HG03575 (cell line): ENCODE results near the gene C19orf12.

ENCODE experiments used
- ATAC-seq: cut with Tn5 transposase; IDR thresholded peaks from one replicate; pipeline ENCODE4 v1.9.1; 2021; ENCODE audit not compliant: unreplicated experiment, insufficient number of reproducible peaks, low FRiP score; ENCODE audit errors: extremely low read depth

Gene C19orf12

DNA sequence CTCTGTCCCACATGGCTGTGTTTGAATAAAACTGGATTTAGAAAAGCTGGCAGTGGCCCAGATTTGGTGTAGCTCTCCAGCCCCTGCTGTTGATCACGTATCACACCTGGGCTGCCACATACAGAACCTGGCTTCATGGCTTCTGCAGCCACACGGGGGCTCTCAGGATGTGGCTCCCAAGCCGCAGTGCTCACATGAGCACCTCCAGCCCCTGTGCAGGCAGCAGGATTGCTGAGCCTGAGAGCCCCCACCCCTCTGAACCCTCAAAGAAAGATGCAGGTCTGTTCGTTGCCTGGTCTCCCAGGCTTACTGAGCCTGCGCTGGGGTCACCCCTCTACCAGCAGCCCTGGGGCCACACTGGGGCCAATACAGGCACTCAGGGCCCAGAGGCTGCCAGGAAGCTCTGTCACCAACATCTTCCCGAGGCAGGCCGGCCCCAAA is 47.1 kb downstream of the C19orf12 start:
- no peak for ATAC-seq

DNA sequence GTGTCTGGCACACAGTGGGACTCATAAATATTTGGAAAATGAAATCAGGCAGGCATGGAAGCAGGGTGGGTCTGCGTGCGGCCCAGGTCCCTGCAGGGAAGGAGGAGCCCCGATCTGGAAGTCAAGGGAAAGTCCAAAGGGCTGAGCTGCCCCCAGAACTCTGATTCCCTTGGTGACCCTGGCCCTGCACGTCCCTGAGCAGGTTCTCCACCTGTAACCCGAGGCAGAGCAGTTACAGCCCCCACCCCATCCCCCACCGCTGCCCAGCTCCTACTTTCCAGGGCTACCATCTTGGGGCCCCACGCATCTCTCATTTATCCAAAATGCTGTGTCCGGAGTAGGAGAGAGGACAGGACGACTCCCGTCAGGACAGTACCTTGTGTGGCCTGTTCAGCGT is 47.7 kb downstream of the C19orf12 start:
- ATAC-seq, result no peak

DNA sequence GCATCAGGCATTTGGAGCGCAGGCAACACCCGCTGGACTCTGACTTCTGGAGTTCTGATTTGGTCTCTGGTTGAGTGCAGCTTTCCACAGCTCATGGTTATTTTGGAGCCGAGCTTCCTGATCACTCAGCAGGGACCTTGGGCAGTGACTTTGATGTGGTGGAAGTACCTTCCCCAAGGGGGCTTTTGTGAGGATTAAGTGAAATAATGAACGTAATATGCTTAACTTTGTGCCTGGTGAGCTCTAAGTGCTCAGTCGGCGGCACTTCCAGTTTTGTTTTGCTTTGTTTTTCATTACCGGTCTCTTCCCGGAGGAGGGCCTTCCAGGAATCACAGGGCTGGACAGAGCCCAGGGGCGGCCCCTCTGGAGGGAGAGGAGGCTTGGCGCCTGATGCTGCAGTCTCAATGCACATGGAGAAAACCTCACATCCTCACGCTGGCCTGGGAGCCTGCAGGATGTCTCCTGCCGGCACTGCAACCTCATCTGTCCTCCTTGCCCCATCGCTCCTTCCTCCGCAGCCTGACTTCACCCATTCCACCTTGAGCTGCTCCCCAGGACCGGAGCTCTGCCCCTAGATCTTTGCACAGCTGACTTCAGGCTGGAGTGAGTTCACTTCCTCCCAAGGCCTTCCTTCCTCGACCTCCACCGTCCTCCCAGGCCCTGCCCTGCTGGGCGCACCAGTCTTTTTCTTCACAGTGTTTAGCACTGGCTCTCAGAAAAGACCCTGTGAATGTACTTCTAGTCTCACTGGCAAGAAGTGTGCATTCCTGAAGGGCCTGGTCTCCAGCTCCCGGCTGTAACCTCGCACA is 48.3 kb downstream of the C19orf12 start:
- no peak for ATAC-seq

DNA sequence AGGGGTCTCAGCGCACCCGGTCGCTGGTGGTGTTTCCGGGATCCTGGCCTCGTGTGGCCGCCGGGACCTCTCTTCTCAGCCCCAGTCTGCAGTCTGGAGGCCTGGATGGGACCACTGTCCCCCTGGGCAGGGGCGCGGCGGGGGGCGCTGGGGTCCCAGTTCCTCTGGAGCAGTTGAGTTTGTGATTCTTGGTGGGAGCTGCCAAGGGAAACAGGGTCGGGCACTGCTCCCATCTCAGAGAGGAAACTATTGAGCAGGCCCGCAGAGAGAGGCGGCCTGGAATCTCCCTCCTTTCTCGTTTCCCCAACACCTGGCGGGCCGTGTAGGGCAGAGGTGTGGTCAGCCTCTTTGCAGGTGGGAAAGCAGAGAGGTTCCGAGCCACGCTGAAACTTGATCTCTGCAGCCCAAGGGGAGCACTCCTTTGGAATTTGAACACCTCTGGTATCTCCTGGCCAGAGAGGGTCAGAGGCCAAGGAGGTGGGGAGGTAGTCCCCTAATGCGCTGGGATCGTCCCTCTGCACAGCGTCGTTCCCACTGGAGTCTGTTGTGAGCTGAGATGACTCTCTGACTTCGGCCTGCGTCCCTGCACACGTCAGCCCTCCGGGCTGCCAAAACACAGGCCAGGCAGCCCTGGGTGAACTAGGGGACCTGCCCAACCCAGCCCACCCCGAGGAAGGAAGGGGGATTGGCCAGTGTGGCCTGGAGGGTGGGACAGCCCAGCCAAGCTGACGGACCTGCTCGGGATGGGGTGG is 49.1 kb downstream of the C19orf12 start:
- ATAC-seq, result no peak

DNA sequence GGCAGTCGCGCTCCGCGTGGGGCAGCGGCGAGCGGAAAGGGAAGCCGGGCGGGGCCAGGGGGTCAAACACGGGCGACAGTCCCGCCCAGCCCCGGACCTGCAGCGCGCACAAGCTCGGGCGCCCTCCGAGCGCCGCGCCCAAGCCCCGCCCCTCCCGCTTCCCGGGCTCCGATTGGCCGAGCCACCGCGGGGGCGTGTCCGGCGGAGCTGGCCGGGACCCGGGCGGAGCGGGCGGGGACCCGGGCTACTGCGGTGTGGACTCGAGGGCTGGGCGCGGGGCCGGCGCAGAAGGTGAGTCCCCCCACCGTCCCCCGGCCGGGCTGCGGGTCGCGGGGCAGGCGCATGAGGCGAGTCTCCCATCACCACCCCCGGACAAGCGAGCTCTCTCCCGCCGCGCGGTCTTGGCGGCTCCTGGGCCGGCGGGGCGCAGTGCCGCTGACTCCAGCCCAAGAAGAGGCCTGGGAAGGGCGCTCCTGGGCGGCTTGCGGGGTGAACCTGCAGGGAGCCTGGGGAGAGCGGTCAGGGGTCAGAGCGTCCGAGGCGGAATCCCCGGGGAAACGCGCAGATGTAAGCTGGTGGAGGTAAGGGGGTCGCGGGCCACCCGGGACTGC is 49.7 kb downstream of the C19orf12 start, which contains the start of gene PLEKHF1:
Gene PLEKHF1, plus strand, starts transcription at position 247 of the 611 bp plus-strand sequence. CDS start 8,379 bp downstream, outside the sequence.
- ATAC-seq, result peak; percentile 28

DNA sequence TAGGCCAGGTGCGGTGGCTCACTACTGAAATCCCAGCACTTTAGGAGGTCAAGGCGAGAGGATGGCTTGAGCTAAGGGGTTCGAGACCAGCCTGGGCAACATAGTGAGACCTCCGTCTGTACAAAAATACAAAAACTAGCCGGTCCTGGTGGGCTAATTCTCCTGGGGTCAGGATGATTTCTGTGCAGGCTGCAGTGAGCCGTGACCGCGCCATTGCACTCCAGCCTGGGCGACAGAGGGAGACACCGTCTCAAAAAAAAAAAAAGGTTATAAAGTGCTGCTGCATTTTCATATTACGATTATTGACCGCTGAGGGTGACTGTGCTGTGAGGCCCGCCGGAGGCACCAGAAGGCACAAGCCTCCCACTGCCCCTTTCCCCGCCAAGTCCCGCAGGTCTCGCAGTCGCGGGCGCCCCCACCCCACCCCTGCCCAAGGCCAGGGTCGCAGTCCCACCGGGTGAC is 50.3 kb downstream of the C19orf12 start:
- ATAC-seq, result peak; percentile 12

DNA sequence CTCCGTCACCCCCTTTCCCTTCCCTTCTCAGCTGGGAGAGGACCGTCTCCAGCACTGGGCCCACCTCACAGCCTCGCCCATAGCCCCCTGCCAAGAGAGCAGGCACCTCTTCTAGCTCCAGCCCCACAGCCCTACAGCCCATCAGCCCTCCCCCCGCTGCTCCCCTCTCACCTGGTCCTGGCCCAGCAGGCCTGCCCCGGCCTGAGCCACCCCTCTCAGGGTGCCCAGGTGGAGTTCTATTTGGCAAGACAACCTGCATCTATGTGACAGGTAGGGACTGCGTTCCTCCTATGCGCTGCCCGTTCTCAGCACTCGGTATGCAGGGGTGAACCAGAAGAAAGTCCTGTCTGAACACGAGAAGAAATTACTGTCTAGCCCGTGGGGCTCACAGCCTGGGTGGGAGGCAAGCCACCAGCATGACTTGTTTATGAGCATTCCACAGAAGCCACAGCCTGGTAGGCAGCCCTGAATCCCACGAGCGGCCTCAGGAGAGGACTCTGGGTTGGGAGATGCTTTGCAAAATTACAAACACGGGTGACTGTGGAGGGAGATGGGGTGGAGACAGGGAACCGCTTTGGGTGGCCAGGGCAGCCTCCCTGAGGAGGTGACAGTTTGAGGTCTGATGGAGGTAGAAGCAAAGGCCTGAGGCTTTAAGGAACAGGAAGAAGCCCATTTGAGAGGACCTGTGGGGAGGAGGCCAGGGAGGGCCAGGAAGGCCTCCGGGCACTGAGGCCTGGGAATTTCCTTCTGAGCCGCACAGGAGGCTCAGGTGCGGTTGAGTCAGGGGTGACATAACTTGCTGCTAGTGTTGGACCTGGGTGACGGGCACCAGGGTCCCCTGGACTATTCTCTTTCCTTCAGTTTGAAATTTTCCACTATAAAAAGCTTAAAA is 51.0 kb downstream of the C19orf12 start:
- no peak for ATAC-seq

DNA sequence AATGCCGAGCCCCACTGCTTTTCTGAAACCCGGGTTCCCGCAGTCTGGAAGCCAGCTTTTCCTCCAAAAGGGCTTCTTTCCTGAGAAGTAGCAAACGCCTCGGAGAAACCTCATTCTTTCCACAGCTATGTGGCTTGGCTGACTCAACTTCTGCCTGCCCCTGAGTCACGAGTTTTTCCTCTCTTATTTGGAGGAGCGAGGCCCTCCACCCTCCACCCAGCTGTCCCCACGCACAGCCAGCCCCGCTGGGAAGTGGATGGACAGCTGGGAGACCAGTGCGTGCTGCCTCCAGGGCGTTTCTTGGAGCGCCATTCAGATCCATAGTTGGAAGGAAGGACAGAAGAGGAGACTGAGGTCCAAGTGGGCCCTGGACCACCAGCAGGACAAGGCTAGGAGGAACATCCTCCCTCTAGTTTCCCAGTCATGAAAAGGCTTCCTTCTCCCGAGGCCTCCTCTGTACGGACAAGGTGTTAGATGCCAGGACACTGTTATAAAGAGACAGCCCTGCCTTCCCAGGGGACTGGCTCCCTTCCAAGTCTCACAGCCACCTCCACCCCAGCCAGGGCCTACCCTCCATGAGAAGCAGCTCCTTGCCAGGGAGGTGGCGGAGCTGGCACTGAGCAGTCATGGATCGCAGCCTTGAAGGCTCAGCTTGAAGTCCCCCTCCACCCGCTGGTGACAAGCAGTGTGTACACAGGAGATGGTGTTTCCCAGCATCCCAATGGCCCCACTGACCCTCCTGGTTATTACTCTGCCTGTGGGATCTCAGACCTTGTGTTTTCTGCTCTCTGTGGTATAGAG is 52.3 kb downstream of the C19orf12 start:
- ATAC-seq, result no peak

DNA sequence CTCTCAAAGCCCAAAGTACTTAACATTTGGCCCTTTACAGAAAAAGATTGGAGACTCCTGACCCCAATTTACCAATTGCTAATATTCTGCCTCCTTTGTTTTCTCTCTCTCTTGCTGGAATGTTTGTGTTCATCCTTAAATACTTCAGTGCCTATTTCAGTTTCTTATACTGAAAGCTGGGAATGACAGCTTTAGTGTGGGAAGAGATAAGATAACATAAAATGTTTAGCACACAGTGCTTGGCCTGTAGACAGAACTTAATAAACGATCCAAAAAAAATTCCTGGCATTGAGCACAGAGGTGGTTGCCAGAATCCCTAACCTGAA is 52.8 kb downstream of the C19orf12 start:
- no peak for ATAC-seq

DNA sequence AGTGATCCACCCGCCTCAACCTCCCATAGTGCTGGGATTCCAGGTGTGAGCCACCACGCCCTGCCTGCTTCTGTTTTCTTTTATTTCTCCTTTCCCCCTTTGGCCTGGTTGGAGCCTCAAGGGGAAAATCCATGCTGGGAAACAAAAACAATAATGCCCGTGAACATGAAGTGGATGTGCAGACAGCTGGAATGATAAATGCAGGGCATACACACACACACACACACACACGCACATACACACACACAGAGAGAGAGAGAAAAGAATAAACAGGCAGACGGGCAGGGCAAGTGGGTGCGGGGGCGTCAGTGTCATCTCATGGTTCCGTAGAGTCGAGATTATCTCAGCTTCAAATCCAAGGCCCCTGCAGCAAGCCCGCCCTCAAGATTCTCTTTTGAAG is 54.2 kb downstream of the C19orf12 start:
- no peak for ATAC-seq

DNA sequence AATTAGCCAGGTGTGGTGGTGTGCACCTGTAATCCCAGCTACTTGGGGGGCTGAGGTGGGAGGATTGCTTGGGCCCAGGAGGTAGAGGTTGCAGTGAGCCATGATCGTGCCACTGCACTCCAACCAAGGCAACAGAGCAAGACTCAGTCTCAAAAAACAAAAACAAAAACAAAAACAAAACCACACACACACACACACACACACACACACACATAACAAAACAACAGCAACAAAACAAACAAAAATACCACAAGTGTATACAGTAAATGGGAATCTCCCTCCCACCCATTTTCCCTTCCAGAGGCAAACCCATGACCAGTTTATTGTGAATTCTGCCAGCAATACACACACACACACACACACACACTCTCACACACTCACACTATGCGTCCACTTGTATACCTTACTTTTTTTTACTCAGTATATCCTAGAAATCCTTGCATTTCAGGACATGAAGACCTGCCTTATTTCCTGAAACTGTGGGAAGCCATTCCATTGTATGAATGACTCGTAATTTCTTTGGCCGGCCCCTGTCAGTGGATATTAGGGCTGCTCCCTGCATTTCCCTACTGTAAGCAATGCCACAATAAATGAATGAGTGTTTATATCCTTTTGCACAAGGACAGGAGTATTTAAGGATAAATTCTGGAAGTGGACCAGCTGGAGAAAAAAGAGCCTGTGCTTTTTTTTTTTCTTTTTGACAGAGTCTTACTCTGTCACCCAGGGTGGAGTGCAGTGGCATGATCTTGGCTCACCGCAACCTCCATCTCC is 56.7 kb downstream of the C19orf12 start:
- ATAC-seq, result no peak

DNA sequence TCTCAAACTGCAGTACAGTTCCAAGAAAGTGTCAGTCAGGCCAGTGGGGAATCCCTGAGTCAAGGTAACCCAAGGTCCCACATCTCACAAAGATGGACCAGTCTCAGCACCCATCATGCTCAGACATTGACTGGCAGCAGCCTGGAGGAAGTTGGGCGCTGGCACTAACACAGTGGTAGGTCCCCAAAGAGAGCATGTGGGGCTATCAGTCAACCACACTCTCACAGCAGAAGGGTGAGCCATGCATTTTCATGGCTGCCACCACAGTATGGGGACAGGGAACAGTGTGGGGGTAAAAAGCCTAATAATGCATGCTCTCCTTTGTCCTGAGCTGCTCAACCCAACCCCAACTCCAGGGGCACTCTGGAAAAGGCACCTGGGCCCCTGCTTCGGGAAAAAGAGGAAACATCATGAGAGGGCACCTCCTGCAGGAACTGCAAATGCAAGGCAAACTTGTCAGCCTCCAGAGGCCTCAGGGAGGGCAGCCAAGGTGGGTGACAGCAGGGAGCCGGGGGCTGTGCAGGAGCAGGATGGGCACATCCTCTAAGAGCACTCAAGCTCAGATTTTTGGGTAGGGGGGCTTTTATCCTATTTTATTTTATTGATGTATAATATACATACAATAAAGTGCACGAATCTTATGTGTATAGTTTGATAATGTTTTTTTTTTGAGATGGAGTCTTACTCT is 59.3 kb downstream of the C19orf12 start:
- no peak for ATAC-seq

DNA sequence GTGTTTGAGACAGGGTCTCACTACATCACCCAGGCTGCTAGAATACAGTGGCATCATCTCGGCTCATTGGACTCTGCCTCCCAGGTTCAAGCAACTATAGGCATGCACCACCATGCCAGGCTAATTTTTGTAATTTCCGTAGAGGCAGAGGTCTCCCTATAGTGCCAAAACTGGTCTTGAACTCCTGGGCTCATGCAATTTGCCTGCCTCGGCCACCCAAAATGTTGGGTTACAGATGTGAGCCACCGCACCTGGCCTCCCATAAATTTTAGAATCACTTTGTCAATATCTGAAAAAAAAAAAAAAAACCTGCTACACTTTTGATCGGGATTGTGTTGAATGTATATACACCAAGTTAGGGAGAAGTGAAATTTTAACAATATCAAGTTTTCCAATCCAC is 61.7 kb downstream of the C19orf12 start:
- no peak for ATAC-seq

DNA sequence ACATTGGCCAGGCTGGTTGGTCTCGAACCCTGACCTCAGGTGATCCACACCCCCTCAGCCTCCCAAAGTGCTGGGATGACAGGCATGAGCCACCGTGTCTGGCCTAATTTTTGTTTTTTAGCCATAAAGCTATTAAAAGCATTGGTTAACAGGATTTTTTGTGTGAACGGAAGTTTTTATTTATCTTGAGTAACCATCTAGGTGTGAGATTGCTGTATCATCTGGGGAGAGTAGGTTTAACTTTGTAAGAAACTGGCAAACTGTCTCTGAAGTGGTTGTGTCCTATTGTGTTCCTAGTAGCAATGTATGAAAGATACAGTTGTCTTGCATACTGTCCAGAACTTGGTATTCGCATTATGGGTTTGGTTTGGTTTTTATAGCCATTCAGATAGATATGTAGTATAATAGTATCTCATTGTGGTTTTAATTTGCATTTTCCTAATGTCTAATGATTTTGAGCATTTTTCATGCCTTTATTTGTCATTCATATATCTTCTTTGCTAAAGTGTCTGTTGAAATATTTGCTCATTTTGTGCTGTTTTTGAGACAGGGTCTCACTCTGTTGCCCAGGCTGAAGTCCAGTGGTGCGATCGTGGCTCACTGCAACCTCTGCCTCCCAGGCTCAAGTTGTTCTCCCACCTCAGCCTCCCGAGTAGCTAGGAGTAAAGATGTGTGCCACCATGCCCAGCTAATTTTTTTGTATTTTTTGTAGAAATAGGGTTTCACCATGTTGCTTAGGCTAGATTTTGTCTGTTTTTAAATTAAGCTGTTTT is 63.3 kb downstream of the C19orf12 start:
- ATAC-seq, result no peak

DNA sequence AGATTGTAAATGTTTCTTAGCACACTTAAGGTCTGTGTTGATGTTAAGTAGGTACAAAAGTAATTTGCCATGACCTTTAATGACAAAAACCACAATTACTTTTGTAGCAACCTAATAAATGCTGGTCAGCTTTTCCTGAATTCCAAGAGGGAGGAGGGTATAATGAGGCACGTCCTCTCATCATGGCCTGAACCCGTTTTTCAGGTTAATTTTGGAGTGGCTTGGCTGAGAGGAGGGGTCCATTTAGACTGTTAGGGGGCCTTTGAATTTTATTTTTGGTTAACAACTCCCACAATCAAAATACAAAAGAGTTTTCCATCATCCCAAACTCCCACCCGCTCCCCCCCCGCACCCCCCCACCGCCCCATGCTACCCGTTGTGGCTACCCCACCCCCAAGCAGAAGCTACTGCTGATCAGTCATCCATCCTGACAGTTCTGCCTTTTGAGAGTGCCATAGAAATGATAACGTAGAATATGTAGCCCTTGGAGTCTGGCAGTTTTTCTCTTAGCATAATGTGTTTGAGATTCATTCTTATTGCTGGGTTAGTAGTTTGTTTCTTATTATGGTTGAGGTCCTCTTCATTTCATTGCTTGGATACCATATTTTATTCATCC is 64.2 kb downstream of the C19orf12 start:
- ATAC-seq, result no peak
